GM21529 (cell line): ENCODE results near the gene NEURL1B.

Experiments
- ATAC-seq: cut with Tn5 transposase; IDR thresholded peaks from one replicate; pipeline ENCODE4 v1.9.1; 2021; ENCODE audit not compliant: unreplicated experiment

The NEURL1B gene

DNA sequence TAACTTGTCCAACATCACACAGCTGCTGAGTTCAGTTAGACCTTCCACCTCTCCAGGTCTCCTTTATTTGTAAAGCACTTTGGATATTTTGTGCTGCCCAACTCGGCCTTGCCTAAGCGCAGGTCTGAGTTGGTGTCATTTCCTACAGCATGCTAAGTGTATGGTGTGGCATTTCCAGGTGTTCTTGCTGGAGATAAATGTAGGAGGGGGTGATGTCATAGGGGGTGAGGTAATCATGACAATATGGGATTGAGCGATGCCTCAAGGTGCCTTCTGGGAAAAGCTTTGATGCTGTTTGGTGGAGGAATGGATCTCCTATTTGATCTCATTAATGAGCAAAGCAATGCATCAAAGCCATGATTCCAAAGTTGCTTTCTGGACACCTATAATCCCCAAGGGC lies 32.3 kb upstream of the NEURL1B start:
- ATAC-seq, result no peak

GRCh38 chr5:172610643-172611042 lies 30.4 kb upstream of the NEURL1B start:
- ATAC-seq, result no peak

DNA sequence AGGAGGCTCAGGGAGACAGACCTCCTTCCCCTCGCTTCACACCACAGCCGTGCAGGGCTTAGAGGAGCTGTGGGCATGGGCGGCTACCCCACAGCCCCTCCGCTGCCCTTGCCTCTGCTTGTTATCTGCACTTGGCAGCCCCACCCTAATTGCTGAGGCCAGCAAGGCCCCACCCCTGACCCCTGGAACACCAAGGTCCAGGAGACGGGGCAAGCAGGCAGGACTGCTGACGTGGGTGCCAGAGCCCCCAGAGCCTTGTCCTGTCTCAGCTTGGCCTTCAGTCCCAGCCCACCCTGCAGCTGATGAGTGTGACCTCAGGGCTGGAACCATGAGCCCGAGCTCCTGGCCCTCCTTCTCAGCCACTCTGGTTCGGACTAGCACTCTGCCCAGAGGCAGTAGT lies 29.1 kb upstream of the NEURL1B start:
- no peak for ATAC-seq

GRCh38 chr5:172612771-172613170 lies 28.3 kb upstream of the NEURL1B start:
- ATAC-seq, result no peak

- no peak for ATAC-seq
Measured at GRCh38 chr5:172616136-172616535, 24.9 kb upstream of the NEURL1B start.

DNA sequence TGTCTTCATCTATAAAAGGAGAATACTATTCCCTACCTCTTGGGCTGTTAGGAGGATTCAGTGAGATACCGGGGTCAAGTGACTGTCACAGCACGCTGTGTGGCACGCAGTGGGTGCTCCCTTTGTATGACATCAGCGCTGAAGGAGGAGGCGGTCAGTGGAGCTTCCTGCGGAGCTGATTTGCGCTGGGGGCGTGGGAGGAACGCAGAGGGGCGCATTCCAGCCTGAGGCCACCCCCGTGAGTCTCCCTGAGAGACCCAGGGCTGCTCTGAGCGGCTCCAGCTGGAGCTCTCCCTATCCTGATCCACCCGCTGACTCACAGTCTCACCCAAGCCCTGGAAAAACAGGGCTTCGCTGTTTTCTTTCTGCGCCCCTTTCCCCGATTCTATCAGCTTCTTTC lies 24.3 kb upstream of the NEURL1B start:
- no peak for ATAC-seq

- no peak for ATAC-seq
Measured at GRCh38 chr5:172617817-172618216, 23.2 kb upstream of the NEURL1B start.

GRCh38 chr5:172618574-172619365 lies 22.3 kb upstream of the NEURL1B start:
- ATAC-seq, result no peak

DNA sequence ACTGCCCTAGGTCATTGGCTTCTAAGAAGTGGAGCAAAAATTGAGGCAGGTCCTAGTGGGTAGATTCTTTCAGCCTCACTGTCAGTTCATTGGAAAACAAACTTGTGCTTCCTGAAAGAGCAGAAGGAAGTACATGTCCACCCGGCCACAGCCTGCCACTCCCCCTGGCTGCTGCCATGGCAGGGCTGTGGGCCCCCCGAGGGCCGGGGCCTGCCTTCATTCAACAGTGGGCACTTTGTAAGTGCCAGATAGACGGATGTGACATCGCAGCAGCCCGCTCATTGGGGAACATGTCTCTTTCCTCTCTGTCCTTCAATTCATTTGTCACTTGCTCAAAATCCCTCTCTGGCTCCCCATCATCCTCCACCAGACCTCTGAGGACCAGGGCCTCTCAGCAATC lies 20.6 kb upstream of the NEURL1B start:
- no peak for ATAC-seq

GRCh38 chr5:172622091-172623046 lies 18.7 kb upstream of the NEURL1B start:
- no peak for ATAC-seq

GRCh38 chr5:172623313-172623980 lies 17.6 kb upstream of the NEURL1B start:
- ATAC-seq, result no peak

DNA sequence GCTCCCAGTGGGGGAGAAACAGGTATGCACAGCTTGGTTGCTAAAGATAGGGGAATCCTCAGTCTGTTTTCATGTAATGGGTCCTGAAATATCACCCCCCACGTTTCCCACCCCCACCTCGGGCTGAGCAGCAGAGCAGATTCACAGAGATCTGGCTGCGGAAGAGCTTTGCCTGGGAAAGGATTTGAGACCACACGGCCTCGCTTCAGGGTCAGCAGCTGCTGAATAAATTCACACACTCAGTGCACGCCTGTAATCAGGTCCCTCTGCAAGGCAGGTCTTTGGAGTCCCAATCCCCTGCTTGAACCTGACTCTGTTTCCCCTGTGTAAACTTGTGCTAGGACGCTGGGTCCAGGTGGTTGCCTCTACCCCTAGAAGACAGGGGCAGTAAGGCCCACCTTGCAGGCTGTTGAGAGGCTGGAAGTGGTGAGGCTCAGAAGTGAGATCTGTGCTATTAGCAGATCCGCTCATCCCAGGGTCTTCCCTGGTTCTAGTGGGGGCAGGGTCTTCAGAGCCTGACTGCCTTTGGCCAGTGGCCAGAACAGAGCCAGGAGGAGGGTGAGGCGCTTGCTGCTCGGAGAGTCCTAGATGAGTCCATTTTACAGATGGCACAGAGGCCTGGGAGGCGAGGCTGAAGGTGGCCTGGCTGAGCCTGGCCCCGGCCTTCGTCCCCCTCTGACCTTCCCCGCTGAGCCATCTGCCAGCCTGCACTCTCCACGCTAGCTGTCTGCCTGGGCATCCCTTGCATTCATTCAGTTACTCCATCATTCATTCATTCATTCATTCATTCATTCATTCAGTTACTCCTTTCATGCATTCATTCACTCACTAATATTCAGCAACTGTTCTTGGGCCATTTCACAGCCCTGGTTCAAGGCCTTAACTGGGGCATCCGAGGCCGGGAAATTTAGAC lies 16.7 kb upstream of the NEURL1B start:
- ATAC-seq, result no peak

DNA sequence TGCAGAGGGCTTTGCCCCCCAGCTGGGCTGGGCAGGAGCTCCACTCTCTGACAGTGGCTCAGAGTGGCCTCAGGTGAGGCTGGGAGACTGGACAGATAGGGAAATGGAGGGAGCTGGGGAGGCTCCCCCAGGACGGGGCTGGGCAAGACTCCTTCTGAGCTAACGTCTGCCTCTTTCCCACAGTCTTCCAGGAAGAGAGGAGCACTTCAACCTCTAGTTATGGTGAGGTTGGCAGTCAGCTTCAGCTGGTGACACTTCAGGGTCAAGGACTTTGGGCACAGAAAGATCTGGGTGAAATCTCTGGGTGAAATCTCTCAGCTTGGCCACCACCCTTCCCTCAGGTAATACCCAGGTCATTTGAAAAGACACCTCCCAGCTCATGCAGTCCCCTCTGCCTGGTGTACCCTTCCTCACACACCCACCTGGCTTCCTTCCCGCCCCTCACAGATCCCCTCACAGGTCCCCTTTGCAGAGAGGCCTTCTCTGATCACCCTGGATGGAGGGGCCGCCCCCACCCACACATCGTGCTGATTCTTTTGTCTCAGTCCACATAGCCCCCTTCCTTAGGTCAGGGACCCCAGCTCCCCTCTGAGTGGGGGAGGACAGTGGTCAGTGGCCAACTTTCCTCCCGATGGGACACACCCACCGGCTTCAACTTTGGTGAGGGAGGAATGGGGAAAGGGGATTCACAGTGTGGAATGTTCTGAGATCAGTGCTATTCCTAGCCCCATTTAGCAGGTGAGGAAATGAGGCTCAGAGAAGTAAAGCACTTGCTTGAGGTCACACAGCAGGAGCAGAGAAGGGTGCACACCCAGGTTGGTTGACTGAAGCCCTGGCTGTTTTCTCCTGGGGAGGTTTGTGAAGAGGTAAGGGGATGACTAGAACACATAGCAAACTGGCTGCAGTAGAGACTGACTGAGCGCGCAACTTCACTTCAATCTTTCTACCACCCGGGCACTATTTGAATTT lies 15.8 kb upstream of the NEURL1B start:
- no peak for ATAC-seq

- ATAC-seq, result no peak
Measured at GRCh38 chr5:172626031-172626581, 15.0 kb upstream of the NEURL1B start.

GRCh38 chr5:172630082-172630481 lies 11.0 kb upstream of the NEURL1B start:
- no peak for ATAC-seq

GRCh38 chr5:172630482-172630881 lies 10.6 kb upstream of the NEURL1B start:
- ATAC-seq, result no peak

GRCh38 chr5:172630986-172631385 lies 10.1 kb upstream of the NEURL1B start:
- no peak for ATAC-seq

- no peak for ATAC-seq
Measured at GRCh38 chr5:172632346-172633092, 8.5 kb upstream of the NEURL1B start.
